Ramos (cell line): Measurements from ENCODE around the gene EMCN.
"Not testable (repeated sequence)": the region's sequence is repeated elsewhere in the genome, so short reads cannot be mapped to it uniquely, and the experiment has no call there.

Source experiments
- in situ Hi-C: fragments of 300-500 bp; cut with MboI; formaldehyde crosslinking; loops from one replicate; pipeline ENCODE4 v1.14.3; 2022; ENCODE audit warnings: low sequenced_read_pairs; ENCODE audit not compliant: unreplicated experiment

Gene EMCN, protein sequence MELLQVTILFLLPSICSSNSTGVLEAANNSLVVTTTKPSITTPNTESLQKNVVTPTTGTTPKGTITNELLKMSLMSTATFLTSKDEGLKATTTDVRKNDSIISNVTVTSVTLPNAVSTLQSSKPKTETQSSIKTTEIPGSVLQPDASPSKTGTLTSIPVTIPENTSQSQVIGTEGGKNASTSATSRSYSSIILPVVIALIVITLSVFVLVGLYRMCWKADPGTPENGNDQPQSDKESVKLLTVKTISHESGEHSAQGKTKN

DNA sequence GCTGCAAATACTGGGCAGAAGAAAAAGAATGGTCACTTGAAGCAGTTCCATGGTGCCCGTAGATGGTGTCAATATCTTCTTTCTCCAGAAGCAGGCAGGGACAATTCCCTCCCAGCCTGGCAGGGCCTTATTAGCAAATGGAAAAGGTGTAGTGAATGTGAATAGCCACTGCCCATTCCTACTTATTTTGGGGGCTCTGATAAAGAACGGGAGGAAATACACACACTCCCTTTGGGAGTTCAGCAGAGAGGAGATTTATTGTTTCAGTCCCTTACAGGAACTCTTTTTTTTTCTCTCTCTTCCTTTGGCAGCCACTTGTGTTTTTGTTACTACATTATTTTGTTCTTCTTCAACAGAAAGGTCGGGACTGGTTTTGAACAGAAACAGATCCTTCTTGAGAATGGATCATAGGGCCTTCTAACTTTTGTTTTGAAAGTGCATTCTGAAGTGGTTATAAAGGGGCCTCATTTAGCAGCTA is at the start of gene EMCN:
Gene EMCN (minus strand): TSS at position 159 of the 478 bp plus-strand sequence. CDS start 108 bp downstream, at position 51.
- in situ Hi-C loops = no loop called here

GRCh38 chr4:100566396-100566795 is 48.6 kb upstream of the EMCN start:
- in situ Hi-C loops = no loop called here

GRCh38 chr4:100557306-100557705 is 39.5 kb upstream of the EMCN start:
- in situ Hi-C loops = no loop called here

GRCh38 chr4:100555611-100556337 is 38.0 kb upstream of the EMCN start:
- in situ Hi-C loops = no loop called here

GRCh38 chr4:100548200-100548560 is 30.4 kb upstream of the EMCN start:
- in situ Hi-C loops = no loop called here

DNA sequence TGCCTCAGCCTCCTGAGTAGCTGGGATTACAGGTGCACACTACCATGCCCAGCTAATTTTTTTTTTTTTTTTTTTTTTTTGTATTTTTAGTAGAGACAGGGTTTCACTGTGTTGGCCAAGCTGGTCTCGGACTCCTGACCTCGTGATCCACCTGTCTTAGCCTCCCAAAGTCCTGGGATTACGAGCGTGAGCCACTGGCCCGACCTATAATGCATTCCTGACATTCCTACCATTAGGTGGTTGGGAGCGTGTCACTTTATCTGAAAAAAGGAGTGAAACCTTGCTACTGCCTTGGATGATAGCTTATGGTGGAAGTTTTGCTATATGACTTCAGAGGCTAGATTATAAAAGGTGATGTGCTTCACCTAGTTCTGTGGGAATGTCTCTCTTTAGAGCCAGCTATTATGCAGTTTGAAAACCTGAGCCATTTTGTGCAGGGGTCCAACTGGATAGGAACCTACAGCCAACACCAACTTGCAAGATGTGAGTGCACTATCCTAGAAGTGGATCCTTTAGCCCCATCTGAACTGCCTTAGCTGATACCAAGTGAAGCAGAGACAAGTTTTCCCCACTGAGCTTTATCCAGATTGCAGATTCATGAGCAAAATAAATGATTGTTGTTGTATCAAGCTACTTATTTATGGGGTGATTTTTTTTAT is 29.8 kb upstream of the EMCN start:
- in situ Hi-C loops = no loop called here

DNA sequence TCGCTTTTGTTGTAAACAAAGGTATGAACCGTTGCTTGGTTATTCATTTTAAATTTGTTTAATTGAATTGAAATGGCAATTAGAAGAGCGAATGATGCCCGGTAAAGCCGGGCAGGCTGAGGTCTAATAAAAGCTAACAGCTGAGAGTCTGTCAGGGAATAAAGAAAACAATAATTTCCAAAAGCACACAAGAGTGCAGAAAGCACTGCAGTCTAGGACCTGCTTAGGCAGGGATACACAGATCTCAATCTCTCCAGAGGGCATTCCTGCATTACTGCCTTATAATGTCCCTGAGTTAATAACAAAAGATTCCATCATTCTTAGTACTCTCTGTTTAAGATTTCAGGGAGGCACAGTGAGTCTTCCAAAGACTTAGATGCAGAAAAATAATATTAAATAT is 27.6 kb upstream of the EMCN start:
- in situ Hi-C loops = no loop called here

DNA sequence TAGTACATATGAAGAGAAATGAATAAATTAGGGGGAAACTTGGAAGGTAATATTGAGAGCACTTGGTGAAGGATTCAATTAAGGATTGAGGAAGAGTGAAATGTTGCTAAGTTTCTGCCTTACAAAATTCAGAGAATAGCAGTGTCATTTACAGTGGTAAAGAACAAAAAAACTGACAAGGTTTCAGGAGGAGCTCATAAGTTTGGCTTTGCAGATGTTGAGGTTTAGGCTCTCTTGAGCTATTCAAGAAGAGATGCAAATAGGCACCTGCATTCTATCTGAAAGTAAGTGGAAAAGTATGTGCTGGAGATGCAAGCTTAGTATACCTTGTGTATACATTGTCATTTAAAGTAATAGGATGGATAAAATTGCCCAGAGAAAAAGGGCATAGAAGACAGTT is 22.3 kb upstream of the EMCN start:
- in situ Hi-C loops = no loop called here

- in situ Hi-C loops = no loop called here
These were observed 21.9 kb upstream of the EMCN start for GRCh38 chr4:100539706-100540105.

DNA sequence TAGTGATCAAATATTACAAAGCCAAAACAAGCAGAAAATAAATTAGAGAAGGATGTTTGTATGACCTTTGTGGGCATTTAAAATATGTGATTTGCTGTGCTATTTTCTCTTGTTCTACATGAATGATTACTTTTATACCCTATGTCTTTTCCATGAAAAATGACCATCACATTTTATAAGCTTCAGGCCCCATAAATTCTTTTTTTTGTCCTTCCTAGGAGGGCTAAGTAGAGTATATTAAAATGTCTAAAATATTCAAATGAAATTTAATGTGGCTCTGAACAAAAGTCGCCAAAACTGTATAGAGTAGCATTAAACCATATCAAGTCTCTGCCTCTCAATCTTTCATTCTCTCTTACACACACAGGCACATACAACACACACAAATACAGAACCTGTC is 15.9 kb upstream of the EMCN start:
- in situ Hi-C loops = no loop called here

GRCh38 chr4:100530161-100530560 is 12.3 kb upstream of the EMCN start:
- in situ Hi-C loops = not testable (repeated sequence)

DNA sequence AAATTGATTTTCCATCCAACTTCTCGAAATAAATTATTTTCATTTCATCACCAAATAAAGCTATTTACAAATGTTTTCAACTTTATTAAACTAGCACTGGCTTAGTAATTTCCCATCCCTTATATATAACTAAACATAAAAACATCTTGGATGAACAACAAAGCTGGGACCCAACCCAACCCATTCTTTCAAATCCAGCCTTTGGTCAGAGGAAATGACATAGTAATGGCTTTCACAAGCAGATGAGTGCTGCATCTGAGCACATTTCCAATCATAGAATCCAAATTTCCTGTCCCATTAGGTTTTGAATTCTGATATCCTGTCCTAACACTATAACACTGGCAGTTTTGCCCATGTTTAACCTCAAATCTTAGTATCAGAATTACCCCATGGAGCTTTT is 7.9 kb upstream of the EMCN start:
- in situ Hi-C loops = no loop called here

- in situ Hi-C loops = no loop called here
These were observed 1.4 kb upstream of the EMCN start for GRCh38 chr4:100519205-100519604.

- in situ Hi-C loops = no loop called here
These were observed 1.6 kb downstream of the EMCN start for GRCh38 chr4:100516225-100516624.

DNA sequence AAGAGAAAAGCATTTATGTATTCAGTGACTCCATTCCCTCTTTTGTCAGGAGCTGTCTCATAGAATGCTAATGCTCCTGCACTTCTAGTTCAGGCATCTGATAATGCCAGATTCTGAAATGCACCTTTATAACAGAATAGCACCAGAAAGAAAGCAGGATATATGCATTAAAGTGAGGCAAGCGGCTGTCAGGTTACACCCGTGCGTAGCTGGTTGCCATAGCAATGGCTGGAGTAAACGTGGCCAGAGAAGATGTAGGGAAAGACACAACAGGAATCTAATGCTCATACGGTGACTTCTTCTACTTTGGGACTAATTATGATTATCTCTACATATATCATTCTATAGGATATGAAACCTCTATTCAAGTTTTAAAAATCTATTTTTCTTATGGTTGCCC is 5.9 kb downstream of the EMCN start:
- in situ Hi-C loops = no loop called here

DNA sequence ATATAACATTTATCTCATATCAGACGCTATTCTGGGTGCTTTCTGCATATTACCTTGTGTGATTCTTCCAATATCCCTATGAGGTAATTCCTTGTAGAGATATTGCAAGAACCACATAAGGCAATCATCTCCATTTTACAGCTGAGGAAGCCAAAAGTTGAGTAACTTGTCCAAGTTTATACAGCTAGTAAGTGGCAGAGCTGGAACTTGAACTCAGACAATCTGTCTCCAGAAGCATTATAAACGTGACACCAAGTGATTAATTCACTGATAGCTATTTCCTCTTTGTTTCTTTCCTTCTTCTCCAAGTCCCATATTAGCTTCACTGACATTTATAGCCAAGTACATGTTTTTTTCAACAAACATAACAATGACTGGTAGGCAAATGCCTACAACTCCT is 7.3 kb downstream of the EMCN start:
- in situ Hi-C loops = no loop called here

DNA sequence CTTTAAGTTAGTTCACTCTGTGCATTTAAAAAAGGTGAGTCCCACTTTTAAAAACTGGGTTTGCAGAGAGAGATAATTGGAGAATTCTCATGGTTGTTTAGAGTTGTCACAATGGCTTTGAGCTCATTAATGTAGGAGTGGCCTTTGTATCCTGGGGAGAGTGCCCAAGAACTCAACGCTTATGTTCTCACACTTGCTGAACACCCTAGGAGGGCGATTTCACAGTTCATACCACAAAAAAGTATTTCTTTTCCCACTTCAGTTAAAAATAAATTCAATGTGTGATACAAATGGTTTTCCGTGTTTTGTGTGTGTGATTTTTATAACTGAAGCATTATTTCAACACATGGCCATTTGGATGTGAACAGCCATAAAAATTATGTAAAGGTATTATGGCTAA is 8.4 kb downstream of the EMCN start:
- in situ Hi-C loops = no loop called here

DNA sequence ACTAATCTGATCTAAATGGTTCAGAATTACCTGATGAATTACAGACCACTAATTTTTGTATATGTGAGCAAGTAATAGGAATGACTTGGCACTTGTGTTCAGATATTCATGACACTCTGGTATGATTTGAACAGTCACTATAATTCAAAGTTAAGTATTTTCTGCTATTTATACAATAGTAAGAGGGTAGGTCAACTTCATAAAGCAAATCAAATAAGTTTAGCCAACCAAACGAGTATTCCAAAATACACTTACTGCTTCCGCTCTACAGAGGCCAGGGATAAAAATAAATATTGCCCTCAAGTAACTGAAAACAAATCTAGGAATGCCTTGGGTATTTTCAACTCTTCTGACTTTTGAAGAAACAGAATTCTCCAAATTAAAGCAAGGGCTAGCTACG is 9.1 kb downstream of the EMCN start:
- in situ Hi-C loops = no loop called here

- in situ Hi-C loops = no loop called here
These were observed 13.5 kb downstream of the EMCN start for GRCh38 chr4:100504086-100504874.

DNA sequence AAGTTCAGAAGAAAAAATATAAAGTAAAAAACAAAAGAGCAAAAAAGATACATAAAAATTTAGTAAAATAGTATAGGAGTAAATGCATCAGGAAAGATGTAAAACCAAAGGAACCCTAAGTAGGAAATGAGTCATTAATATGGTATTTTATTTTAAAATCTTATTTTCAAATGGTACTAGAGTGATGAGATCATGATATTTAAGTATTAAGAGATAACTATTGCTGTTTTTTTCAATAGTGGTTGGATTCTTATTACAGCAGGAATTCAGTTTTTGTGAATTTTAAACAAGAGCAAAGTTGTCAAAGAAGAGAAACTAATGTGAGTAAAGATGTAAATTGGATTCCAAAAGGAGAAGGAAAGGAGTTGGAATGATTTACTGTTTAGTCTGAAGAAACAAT is 20.0 kb downstream of the EMCN start:
- in situ Hi-C loops = no loop called here

DNA sequence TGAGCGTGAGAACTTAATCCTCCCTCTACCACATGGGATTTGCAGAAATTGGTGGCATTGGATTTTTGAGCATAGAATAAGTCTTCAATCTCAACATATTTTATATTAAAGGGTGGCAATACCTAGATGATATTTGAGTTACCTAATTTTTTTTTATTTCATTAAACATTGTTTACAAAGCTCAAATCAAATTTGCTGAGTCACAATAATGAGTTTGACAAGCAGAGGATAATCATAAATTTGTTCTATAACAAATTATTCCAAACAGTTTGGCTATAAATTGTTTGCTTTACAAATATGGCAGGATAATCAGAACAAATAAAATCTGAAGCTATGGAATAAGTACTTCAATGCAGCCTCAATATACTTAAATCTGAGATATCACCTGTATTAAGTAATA is 22.7 kb downstream of the EMCN start:
- in situ Hi-C loops = no loop called here
